B cell (primary cell): ENCODE measurements around the gene NSUN7.

Source experiments
- EZH2 ChIP-seq: IDR thresholded peaks from 2 replicates; pipeline ENCODE4 v1.6.1; 2012; ENCODE audit warnings: borderline replicate concordance, low read depth, mild to moderate bottlenecking, moderate library complexity, low read length; ENCODE audit not compliant: insufficient read depth, poor library complexity, severe bottlenecking
- TF ChIP-seq, protein P1 (sequence below): fragments of 200-600 bp; IDR thresholded peaks from one replicate; pipeline ENCODE4 v1.8.0; 2022; ENCODE audit warnings: antibody characterized with exemption, mild to moderate bottlenecking

DNA sequence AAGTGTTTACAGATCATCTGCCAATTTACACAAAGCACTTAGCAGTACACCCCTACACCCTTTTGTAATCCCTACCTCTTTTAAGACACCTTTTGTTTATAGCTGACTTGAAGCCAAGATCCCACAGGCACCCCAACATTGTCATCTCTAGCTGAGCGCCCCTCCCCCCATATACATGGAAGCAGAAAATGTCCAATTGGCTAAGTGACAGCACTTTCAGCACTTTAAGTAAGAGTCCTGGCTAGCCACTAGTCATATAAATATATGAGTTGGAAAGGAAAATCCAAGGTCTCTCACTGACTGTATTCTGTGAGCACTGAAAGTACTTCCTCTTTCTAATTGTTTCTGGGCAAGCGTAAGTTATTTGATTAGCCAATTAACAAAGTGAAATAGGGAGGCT, 108.2 kb downstream of the NSUN7 start:
- TF ChIP-seq, protein P1, sequence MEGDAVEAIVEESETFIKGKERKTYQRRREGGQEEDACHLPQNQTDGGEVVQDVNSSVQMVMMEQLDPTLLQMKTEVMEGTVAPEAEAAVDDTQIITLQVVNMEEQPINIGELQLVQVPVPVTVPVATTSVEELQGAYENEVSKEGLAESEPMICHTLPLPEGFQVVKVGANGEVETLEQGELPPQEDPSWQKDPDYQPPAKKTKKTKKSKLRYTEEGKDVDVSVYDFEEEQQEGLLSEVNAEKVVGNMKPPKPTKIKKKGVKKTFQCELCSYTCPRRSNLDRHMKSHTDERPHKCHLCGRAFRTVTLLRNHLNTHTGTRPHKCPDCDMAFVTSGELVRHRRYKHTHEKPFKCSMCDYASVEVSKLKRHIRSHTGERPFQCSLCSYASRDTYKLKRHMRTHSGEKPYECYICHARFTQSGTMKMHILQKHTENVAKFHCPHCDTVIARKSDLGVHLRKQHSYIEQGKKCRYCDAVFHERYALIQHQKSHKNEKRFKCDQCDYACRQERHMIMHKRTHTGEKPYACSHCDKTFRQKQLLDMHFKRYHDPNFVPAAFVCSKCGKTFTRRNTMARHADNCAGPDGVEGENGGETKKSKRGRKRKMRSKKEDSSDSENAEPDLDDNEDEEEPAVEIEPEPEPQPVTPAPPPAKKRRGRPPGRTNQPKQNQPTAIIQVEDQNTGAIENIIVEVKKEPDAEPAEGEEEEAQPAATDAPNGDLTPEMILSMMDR: no peak
- TF ChIP-seq EZH2: no peak
